Choroid plexus epithelial cell (primary cell): ENCODE results near the gene DPEP1.

Experiments used
- DNase-seq: peaks from one replicate; pipeline ENCODE4 v3.0.0-alpha.2; 2010; ENCODE audit warnings: low read depth
- H3K4me3 ChIP-seq: 2 replicates; pipeline ENCODE4 v1.5.1; 2011; ENCODE audit warnings: low read depth, mild to moderate bottlenecking, control low read depth, low read length, moderate library complexity
- CTCF ChIP-seq: conservative IDR thresholded peaks from 2 replicates; pipeline ENCODE4 v1.5.1; 2011; ENCODE audit warnings: low read depth, mild to moderate bottlenecking, control low read depth, inconsistent platforms, low read length, moderate library complexity

DPEP1 gene

GRCh38 chr16:89616623-89617022 is 3.2 kb downstream of the DPEP1 start:
- no peak for TF ChIP-seq CTCF
- DNase-seq: no peak
- H3K4me3 ChIP-seq: no peak overlapping the region

GRCh38 chr16:89617036-89617435 is 3.6 kb downstream of the DPEP1 start:
- H3K4me3 ChIP-seq: no peak overlapping the region
- no peak for TF ChIP-seq CTCF
- DNase-seq: no peak

- no peak for TF ChIP-seq CTCF
- peak; percentile 40 for DNase-seq
- no peak overlapping the region for H3K4me3 ChIP-seq
Measured at GRCh38 chr16:89618109-89618998, 4.9 kb downstream of the DPEP1 start.

GRCh38 chr16:89619840-89620239 is 6.4 kb downstream of the DPEP1 start:
- H3K4me3 ChIP-seq: no peak overlapping the region
- DNase-seq: peak; percentile 44
- TF ChIP-seq CTCF: no peak

- DNase-seq: no peak
- no peak overlapping the region for H3K4me3 ChIP-seq
- TF ChIP-seq CTCF: no peak
Measured at GRCh38 chr16:89620406-89620841, 7.0 kb downstream of the DPEP1 start.

- TF ChIP-seq CTCF: no peak
- no peak overlapping the region for H3K4me3 ChIP-seq
- DNase-seq: no peak
Measured at GRCh38 chr16:89621136-89621697, 7.8 kb downstream of the DPEP1 start.
